Bronchial epithelial cell (primary cell): ENCODE measurements around the gene EGFLAM. TPM values are rescaled to one million over a fixed set of nuclear protein-coding genes. Genes with fewer than 3 reads are reported as not detected.

Experiments
- DNase-seq: peaks from one replicate; pipeline ENCODE4 v3.0.0-alpha.2; 2010; ENCODE audit warnings: low read depth
- FAIRE-seq: peaks from 2 replicates; lab custom pipeline; 2011; peaks lifted over from hg19 to GRCh38; lab: Jason Lieb, UNC
- H3K27me3 ChIP-seq: 2 replicates; pipeline ENCODE4 v1.5.1; 2011; ENCODE audit warnings: low read length; ENCODE audit not compliant: control insufficient read depth, insufficient read depth
- H3K36me3 ChIP-seq: 2 replicates; pipeline ENCODE4 v1.5.1; 2011; ENCODE audit warnings: low read length; ENCODE audit not compliant: control insufficient read depth, insufficient read depth
- H3K4me3 ChIP-seq: 2 replicates; pipeline ENCODE4 v1.5.1; 2011; ENCODE audit warnings: mild to moderate bottlenecking, low read depth, low read length, control low read depth
- total RNA-seq: library from RNA; depleted of rRNA; stranded (reverse); fragments of >200 nt; gene quantifications from 2 replicates; pipeline ENCODE4 v1.2.1, GENCODE V29; 2014
- TF ChIP-seq, protein P1 (sequence below): IDR thresholded peaks from 2 replicates; pipeline ENCODE4 v1.5.1; 2011; ENCODE audit warnings: mild to moderate bottlenecking, moderate library complexity, low read length, control low read depth, inconsistent platforms; ENCODE audit not compliant: insufficient read depth, severe bottlenecking

EGFLAM gene
- total RNA-seq, 1 donor from 2014 or later = 0.53 TPM

- Histone ChIP-seq H3K4me3 (no peak overlapping the region), H3K27me3 (no peaks in the 10 kb centered on the region), H3K36me3 (no peaks in the 10 kb centered on the region)
- DNase-seq (no peak), FAIRE-seq (no peak)
- TF ChIP-seq, protein P1, sequence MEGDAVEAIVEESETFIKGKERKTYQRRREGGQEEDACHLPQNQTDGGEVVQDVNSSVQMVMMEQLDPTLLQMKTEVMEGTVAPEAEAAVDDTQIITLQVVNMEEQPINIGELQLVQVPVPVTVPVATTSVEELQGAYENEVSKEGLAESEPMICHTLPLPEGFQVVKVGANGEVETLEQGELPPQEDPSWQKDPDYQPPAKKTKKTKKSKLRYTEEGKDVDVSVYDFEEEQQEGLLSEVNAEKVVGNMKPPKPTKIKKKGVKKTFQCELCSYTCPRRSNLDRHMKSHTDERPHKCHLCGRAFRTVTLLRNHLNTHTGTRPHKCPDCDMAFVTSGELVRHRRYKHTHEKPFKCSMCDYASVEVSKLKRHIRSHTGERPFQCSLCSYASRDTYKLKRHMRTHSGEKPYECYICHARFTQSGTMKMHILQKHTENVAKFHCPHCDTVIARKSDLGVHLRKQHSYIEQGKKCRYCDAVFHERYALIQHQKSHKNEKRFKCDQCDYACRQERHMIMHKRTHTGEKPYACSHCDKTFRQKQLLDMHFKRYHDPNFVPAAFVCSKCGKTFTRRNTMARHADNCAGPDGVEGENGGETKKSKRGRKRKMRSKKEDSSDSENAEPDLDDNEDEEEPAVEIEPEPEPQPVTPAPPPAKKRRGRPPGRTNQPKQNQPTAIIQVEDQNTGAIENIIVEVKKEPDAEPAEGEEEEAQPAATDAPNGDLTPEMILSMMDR = no peak
Observed at GRCh38 chr5:38384396-38384795, 126.0 kb downstream of the EGFLAM start.

DNA sequence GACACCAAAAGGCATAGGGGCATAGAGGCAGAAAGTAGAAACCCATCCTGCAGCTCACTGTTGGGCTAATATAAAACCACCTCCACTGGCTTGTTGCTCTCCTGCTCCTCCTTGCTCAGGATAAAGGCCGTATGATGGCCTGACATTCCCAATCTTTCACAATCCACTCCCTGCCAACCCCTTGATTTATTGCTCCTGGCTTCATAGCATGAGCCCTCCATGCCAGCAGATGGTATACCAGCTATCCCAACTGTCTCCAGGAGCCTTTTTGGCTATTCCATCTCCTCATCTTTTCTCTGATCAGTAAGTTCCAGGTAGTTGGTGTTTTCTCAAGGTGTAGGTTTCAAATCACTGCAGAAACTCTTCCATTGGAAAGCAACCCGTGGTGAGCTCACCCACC, 128.8 kb downstream of the EGFLAM start:
- no peak for FAIRE-seq
- Histone ChIP-seq H3K4me3 (no peak overlapping the region), H3K27me3 (no peaks in the 10 kb centered on the region), H3K36me3 (no peaks in the 10 kb centered on the region)
- no peak for DNase-seq
- TF ChIP-seq, protein P1 = no peak

DNA sequence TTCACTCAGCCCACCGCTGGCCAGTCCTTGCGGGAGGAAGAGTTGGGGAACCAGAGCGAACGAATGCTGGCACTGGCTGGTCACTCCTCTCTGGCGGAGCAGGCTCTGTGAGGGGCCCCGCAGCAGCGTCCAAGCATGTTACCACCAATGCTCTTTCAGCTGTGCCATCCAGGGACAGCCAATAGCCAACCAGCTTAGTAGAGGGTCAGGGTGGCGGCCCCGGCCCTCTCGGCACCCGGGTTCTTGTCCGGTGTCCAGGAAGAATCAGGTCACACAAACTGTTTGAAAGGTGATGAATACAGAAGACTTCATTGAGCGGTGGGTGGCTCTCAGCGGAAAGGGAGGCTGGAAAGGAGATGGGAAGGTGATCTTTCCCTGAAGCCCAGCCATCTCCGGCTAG, 135.3 kb downstream of the EGFLAM start:
- no peaks in the 10 kb centered on the region for H3K36me3 ChIP-seq
- TF ChIP-seq, protein P1 = no peak
- no peak overlapping the region for H3K4me3 ChIP-seq
- DNase-seq = no peak
- peaks cover 2% of the 10 kb centered on the region for H3K27me3 ChIP-seq
- no peak for FAIRE-seq

GRCh38 chr5:38396766-38397165, 138.4 kb downstream of the EGFLAM start:
- peaks cover 2% of the 10 kb centered on the region for H3K27me3 ChIP-seq
- DNase-seq = no peak
- H3K4me3 ChIP-seq = no peak overlapping the region
- FAIRE-seq = peak; percentile 47
- TF ChIP-seq, protein P1 = no peak
- no peaks in the 10 kb centered on the region for H3K36me3 ChIP-seq

- Histone ChIP-seq H3K36me3 (no peaks in the 10 kb centered on the region), H3K4me3 (no peak overlapping the region), H3K27me3 (peaks cover 2% of the 10 kb centered on the region)
- no peak for FAIRE-seq
- DNase-seq = no peak
- TF ChIP-seq, protein P1 = no peak
Observed at GRCh38 chr5:38400365-38400764, 142.0 kb downstream of the EGFLAM start.

GRCh38 chr5:38401145-38401544, 142.8 kb downstream of the EGFLAM start:
- Histone ChIP-seq H3K36me3 (no peaks in the 10 kb centered on the region), H3K4me3 (no peak overlapping the region), H3K27me3 (no peaks in the 10 kb centered on the region)
- peak; percentile 55 for FAIRE-seq
- no peak for DNase-seq
- TF ChIP-seq, protein P1 = no peak
